Activated CD8-positive, alpha-beta memory T cell treated with anti-CD3 and anti-CD28 coated beads, Interleukin-2, amount 10 ng/mL, durations not matched to agents 7 days and 5 days (primary cell): ENCODE measurements around the gene NPFF. TPM values are rescaled to one million over a fixed set of nuclear protein-coding genes. Genes with fewer than 3 reads are reported as not detected.

Experiments
- ATAC-seq: fragments of 150-1000 bp; cut with Tn5 transposase; one replicate; pipeline ENCODE4 v1.10.0; 2021; ENCODE audit warnings: moderate library complexity
- CTCF ChIA-PET: fragments of 350-600 bp; sonication (Branson Sonifier 250); formaldehyde crosslinking; loops from one replicate; lab custom pipeline; 2021; ENCODE audit warnings: antibody characterized with exemption; lab: Charles Lee
- DNase-seq: peaks from one replicate; pipeline ENCODE4 v3.0.0-alpha.2; 2020
- H3K27ac Mint-ChIP-seq: one replicate; pipeline ENCODE4 v1.8.0; 2021; ENCODE audit warnings: mild to moderate bottlenecking, mixed read lengths
- H3K27me3 Mint-ChIP-seq: one replicate; pipeline ENCODE4 v1.8.0; 2021; ENCODE audit warnings: mixed read lengths
- H3K36me3 Mint-ChIP-seq: one replicate; pipeline ENCODE4 v1.8.0; 2021; ENCODE audit warnings: mild to moderate bottlenecking, mixed read lengths
- H3K4me1 Mint-ChIP-seq: one replicate; pipeline ENCODE4 v1.8.0; 2021; ENCODE audit warnings: mixed read lengths
- H3K4me3 Mint-ChIP-seq: one replicate; pipeline ENCODE4 v1.8.0; 2021; ENCODE audit warnings: mild to moderate bottlenecking, moderate library complexity, mixed read lengths
- H3K9me3 Mint-ChIP-seq: one replicate; pipeline ENCODE4 v1.8.0; 2022; ENCODE audit warnings: low read depth, mixed read lengths
- total RNA-seq, 2 experiments: library from RNA; stranded (reverse); gene quantifications; one replicate each; pipeline ENCODE4 v1.2.3, GENCODE V29; 2021

NPFF gene
- total RNA-seq, 2 experiments from 2014 or later, result not detected

DNA sequence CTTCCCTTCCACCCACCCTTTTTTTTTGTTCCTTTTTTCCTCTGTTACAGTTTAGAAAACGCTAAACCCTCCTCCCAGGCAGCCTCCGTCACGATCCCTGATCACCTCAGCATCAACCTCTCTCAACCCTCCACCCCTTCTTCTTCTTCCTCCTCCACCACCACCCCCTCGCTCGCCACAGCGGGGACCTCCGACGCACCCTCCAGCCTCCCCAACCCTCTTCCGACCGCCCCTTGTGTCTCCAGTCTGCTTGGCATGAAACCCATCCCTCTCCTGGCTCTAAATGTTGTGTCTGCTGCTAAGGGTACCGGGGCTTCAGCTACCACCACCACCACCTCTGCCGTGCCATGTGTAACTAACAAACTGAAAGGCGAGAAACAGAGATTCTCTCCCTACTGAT, 32.5 kb downstream of the NPFF start:
- Mint-ChIP-seq H3K9me3 (no peaks in the 10 kb centered on the region), H3K27me3 (no peaks in the 10 kb centered on the region), H3K27ac (peak overlapping the region; percentile 76), H3K4me3 (peak overlapping the region; percentile 29), H3K4me1 (peaks cover 46% of the 10 kb centered on the region), H3K36me3 (peaks cover 72% of the 10 kb centered on the region)
- CTCF ChIA-PET, result interaction anchor here (1.0 to 4.6 kb wide), 7 partner anchors 20 to 341 kb away, joined by 3 to 20 read pairs (median 5); no protein-coding TSS in a partner anchor
- DNase-seq (no peak), ATAC-seq (peak; percentile 27)

DNA sequence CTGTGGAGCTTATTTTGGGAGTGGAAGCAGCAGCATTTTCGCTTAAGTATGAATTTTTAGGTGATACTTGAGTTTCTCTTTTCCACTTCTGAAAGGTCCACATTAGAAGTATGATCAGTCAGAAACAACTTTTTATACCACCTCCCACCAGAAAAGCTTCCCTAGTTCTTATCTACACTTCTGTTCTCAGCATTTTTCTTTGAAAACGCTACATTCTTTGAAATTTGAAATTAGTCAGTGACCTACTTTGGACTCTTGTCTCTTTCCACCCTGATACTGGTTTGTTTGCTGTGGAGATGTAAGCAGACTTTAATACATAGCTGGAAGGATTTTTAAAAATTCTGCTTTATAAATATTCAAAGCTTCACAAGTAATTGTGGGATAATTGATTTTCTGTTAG, 33.2 kb downstream of the NPFF start:
- no peaks in the 10 kb centered on the region for H3K27me3 Mint-ChIP-seq
- peaks cover 68% of the 10 kb centered on the region for H3K36me3 Mint-ChIP-seq
- ATAC-seq (no peak), DNase-seq (no peak)
- H3K4me3 Mint-ChIP-seq, result no peak overlapping the region
- H3K9me3 Mint-ChIP-seq, result no peaks in the 10 kb centered on the region
- CTCF ChIA-PET, result interaction anchor here (1.5 to 2.0 kb wide), 5 partner anchors 8 to 35 kb away, joined by 3 to 7 read pairs (median 5); no protein-coding TSS in a partner anchor
- H3K4me1 Mint-ChIP-seq, result peaks cover 46% of the 10 kb centered on the region
- peak overlapping the region; percentile 69 for H3K27ac Mint-ChIP-seq

DNA sequence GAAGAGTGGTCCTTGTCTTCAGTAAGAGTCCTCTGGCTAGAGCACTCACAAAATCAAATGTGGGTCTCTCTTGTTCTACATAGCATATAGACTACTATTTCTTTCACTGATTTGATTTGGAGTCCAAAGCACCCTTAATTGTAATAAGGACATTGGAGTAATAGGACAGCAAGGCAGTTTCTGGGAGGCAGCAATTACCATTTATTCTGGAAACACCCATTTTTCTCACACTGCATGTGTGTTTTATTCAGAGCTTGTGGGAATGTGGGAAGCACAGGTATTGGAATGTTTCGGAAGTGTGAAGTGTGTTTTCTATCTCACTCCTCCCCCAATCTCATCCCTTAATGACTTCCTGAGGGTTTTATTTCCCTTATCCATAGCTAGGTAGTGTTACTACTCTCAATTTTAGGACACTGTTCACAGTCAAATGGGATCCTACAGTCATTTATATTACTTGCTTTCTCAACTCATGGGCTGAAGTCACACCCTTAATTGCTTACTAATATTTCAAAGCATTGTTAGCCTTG, 35.2 kb downstream of the NPFF start:
- Mint-ChIP-seq H3K27ac (no peak overlapping the region), H3K4me3 (no peak overlapping the region)
- no peak for DNase-seq

DNA sequence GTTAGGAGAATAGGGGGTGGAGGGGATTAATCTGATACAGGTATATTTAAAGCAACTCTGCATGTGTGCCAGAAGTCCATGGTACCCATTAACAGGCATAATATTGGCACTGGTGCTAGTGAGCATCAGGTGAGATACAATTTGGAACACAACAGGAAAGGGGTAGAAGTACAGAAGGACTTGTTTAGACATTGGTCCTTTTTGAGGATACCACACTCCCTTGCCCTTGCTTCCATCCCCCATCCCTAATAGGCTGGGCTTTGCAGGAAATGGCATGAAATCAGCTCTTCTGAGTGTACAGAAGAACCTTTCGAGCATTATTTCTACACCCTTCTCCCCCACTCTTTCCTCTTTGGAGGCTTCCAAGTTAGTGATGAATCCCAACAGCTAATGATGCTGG, 39.0 kb downstream of the NPFF start:
- no peak for ATAC-seq
- H3K9me3 Mint-ChIP-seq, result no peaks in the 10 kb centered on the region
- peaks cover 73% of the 10 kb centered on the region for H3K36me3 Mint-ChIP-seq
- H3K27ac Mint-ChIP-seq, result peak overlapping the region; percentile 43
- peaks cover 38% of the 10 kb centered on the region for H3K4me1 Mint-ChIP-seq
- no peak overlapping the region for H3K4me3 Mint-ChIP-seq
- CTCF ChIA-PET, result interaction anchor here (1.2 to 1.4 kb wide), 2 partner anchors 10 to 40 kb away, joined by 3 to 4 read pairs; no protein-coding TSS in a partner anchor
- H3K27me3 Mint-ChIP-seq, result no peaks in the 10 kb centered on the region
- DNase-seq, result no peak

More for the DNA sequence above, 35.2 kb downstream of the NPFF start:
- Mint-ChIP-seq H3K27me3 (no peaks in the 10 kb centered on the region), H3K36me3 (peaks cover 73% of the 10 kb centered on the region), H3K4me1 (peaks cover 47% of the 10 kb centered on the region), H3K9me3 (no peaks in the 10 kb centered on the region)
- CTCF ChIA-PET, result interaction anchor here (1.1 to 1.7 kb wide), 4 partner anchors 10 to 147 kb away, joined by 3 to 6 read pairs (median 4); no protein-coding TSS in a partner anchor
- ATAC-seq, result no peak

DNA sequence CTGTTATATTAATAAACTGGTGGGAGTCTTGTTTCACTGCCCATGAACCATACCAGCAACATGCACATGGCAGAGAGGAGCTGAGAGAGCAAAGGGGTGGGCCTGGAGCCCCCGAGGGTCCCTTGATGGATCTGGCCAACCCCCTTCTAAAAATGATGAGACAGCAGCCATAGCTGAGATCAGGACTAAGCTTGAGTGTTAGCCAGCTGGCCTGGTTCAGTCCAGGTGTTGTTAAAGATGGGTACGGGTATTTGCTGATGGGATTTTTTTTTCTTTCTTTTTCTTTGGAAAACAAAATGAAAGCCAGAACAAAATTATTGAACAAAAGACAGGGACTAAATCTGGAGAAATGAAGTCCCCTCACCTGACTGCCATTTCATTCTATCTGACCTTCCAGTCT, 39.4 kb downstream of the NPFF start:
- Mint-ChIP-seq H3K4me3 (no peak overlapping the region), H3K4me1 (peaks cover 38% of the 10 kb centered on the region), H3K27me3 (no peaks in the 10 kb centered on the region), H3K9me3 (no peaks in the 10 kb centered on the region), H3K36me3 (peaks cover 77% of the 10 kb centered on the region), H3K27ac (no peak overlapping the region)
- CTCF ChIA-PET, result interaction anchor here (1.4 kb wide), 1 partner anchor 41 kb away, joined by 3 read pairs; no protein-coding TSS in a partner anchor
- ATAC-seq, result no peak
- DNase-seq, result no peak

DNA sequence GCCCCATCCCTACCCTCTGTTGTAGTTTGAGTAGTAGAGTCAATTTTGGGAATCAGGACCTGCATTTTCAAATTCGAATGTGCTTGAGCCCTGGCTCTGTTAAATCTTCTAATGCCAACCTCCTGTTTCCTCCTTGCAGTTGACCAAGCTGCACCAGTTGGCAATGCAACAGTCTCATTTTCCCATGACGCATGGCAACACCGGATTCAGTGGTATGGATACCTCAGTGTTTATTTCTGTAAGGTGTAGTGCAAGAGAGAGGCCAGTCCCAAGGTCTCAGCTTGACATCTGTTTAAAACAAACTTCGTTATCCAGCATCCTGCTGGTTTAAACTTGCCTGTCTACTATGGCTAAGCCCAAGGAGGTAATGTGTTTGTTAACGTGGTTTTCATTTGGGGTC, 40.2 kb downstream of the NPFF start:
- H3K27me3 Mint-ChIP-seq, result no peaks in the 10 kb centered on the region
- H3K36me3 Mint-ChIP-seq, result peaks cover 79% of the 10 kb centered on the region
- H3K4me1 Mint-ChIP-seq, result peaks cover 36% of the 10 kb centered on the region
- H3K4me3 Mint-ChIP-seq, result no peak overlapping the region
- CTCF ChIA-PET, result no interaction called here
- H3K9me3 Mint-ChIP-seq, result no peaks in the 10 kb centered on the region
- no peak overlapping the region for H3K27ac Mint-ChIP-seq
- ATAC-seq, result no peak
- no peak for DNase-seq

DNA sequence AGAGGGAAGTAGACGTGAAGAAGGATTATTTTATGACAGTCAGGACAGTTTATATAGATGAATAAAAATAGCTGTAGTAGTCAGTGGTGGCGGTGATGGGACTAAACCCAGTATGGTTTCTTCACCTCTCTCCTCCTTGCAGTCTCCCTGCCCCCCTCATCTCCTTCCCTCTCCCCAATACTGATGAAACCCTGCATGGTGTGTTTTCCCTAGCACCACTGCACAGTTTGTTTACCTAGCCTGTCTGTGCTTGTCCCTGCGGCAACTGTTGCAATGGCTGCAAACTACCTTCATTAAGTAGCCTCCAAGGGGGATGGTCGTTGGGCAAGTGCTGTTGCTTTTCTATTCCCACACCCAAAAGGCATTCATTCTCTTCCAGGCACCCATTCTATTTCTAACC, 40.6 kb downstream of the NPFF start:
- CTCF ChIA-PET, result interaction anchor here (0.6 kb wide), 1 partner anchor 272 kb away, joined by 3 read pairs; no protein-coding TSS in a partner anchor
- Mint-ChIP-seq H3K4me3 (no peak overlapping the region), H3K9me3 (no peaks in the 10 kb centered on the region), H3K27ac (no peak overlapping the region), H3K36me3 (peaks cover 78% of the 10 kb centered on the region), H3K4me1 (peaks cover 31% of the 10 kb centered on the region), H3K27me3 (no peaks in the 10 kb centered on the region)
- no peak for DNase-seq
- ATAC-seq, result no peak

DNA sequence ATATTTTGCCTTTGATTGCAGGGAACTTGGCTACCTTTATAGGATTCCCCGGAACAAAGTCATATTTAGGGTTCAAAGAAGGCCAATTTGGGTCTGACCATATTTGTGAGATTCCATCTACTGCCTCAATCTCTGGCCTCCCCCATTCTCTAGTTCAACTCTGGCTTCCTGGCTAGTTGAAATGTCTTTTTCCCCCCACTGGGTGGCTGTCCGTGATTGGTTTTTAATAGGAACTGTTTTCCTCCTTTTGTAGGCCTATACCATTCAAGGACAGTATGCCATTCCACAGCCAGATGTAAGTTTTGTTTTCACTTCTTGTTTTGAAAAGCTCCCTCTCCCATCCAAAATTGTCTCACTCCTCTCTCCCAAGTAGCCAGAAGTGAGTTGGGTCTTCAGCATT, 41.6 kb downstream of the NPFF start:
- ATAC-seq, result no peak
- Mint-ChIP-seq H3K9me3 (no peaks in the 10 kb centered on the region), H3K36me3 (peaks cover 79% of the 10 kb centered on the region), H3K4me3 (no peak overlapping the region), H3K4me1 (peaks cover 33% of the 10 kb centered on the region), H3K27ac (no peak overlapping the region), H3K27me3 (no peaks in the 10 kb centered on the region)
- DNase-seq, result no peak
- CTCF ChIA-PET, result no interaction called here

DNA sequence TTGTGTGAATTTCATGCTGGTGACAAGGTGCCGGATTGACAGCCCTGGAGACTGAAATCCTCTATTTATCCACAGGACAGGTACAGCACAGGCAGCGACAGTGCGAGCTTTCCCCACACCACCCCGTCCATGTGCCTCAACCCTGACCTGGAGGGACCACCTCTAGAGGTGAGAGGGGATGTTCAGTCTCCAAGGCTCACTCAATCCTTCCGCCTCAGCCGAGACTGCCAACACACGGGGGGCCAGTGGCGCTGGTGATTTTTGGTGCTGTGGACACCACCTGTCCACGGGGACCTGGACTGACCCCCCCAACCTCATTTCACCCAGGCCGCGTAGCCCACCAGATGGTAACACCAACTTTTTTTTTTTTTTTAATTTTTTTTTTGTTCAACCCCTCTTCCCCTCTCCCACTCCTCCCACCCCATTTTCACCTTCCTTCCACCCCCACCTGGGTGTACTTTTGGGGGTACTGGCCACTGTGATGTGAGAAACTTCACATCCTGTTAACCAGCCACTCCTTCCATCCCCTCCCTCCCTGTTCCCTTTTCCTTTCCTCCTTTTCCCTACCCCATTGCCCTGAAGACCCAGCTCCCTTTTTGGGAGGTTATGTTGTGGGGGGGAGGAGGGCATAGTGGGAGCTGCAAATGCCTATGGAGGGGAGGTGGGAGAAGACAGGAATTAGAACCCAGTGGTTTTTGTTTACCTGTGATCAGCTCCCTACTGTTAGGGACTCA, 42.4 kb downstream of the NPFF start:
- DNase-seq, result no peak
- no peak overlapping the region for H3K4me3 Mint-ChIP-seq
- H3K36me3 Mint-ChIP-seq, result peaks cover 83% of the 10 kb centered on the region
- peak overlapping the region; percentile 30 for H3K27ac Mint-ChIP-seq
- ATAC-seq, result no peak
- peaks cover 41% of the 10 kb centered on the region for H3K4me1 Mint-ChIP-seq
- CTCF ChIA-PET, result interaction anchor here (0.9 to 1.8 kb wide), 3 partner anchors 12 to 44 kb away, joined by 4 to 8 read pairs (median 5); no protein-coding TSS in a partner anchor
- H3K27me3 Mint-ChIP-seq, result no peaks in the 10 kb centered on the region
- no peaks in the 10 kb centered on the region for H3K9me3 Mint-ChIP-seq

DNA sequence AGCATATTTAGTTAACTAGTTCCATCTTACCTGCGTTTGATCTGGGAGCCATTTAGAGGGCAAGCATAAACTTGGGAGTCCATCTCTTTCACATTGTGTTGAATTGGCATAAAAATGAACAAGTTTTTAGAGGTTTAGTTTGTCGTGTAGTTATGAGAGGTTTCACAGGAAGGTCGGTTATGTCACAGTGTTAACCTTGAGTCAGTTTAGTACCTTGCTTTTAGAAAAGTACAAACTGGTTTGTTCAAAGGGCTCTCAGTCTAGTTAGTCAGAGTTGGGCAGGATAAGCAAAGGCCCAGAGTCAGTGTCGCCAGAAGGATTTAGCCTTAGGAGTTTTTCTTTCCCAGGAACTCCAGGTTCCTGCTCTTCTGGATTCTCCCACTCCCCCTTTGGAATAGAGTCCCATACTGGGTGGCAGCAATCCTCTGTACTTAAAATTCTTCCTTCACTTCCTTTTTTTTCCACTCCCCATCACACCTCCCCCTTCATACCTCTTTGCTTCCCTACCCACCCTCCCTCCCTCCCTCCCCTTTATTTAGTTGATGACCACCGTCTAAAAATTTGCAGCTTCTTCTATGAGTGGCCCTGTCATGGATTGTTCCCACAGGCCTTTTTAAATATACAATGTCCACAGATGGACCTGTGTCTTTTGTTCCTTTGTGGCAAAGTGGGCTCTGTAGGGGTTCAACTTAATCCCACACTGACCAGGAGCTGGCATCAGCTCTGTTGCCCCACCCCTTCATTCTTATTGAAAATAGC, 43.3 kb downstream of the NPFF start:
- Mint-ChIP-seq H3K36me3 (peaks cover 88% of the 10 kb centered on the region), H3K4me3 (no peak overlapping the region), H3K27me3 (no peaks in the 10 kb centered on the region), H3K27ac (no peak overlapping the region), H3K4me1 (peaks cover 46% of the 10 kb centered on the region), H3K9me3 (no peaks in the 10 kb centered on the region)
- DNase-seq (no peak), ATAC-seq (no peak)
- CTCF ChIA-PET, result interaction anchor here (0.9 to 1.8 kb wide), 3 partner anchors 11 to 45 kb away, joined by 4 to 8 read pairs (median 5); no protein-coding TSS in a partner anchor

DNA sequence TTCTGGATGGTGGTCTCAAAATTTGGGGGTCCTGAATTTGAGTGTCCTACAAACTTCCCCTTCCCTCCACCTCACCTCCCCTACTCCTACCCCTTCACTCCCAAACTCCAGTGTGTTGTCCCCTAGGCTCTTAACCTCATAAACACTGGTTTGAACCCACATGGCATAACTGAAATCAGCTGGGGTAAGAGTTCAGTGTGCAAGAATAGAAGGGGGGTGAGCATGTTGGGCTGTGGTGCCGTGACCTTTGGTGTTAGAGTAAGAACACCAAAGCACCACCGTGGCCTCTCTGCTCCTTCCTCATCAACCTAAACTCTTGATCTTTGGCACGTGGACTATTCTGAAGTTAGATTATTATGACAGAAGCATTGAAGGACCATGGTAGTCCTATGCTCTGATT, 44.3 kb downstream of the NPFF start:
- Mint-ChIP-seq H3K27me3 (no peaks in the 10 kb centered on the region), H3K4me1 (peaks cover 41% of the 10 kb centered on the region), H3K27ac (no peak overlapping the region), H3K4me3 (no peak overlapping the region), H3K36me3 (peaks cover 88% of the 10 kb centered on the region), H3K9me3 (no peaks in the 10 kb centered on the region)
- CTCF ChIA-PET, result interaction anchor here (1.2 to 1.3 kb wide), 2 partner anchors 10 to 111 kb away, joined by 3 read pairs; no protein-coding TSS in a partner anchor
- no peak for DNase-seq
- ATAC-seq, result no peak

DNA sequence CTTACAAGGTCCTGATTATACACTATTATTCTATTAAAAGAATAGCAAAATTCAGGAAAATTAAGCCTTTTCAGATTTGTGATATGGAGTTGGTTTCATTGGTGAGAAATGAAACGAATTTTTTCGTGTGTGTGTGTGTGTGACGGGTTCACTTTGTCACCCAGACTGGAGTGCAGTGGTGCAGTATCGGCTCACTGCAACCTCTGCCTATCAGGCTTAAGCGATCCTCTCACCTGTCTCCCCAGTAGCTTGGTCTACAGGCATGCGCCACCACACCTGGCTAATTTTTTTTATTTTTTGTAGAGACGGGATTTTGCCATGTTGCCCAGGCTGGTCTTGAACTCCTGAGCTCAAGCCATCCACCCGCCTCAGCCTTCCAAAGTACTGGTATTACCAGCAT, 45.7 kb downstream of the NPFF start:
- ATAC-seq, result no peak
- peaks cover 80% of the 10 kb centered on the region for H3K36me3 Mint-ChIP-seq
- no peak for DNase-seq
- no peak overlapping the region for H3K27ac Mint-ChIP-seq
- H3K9me3 Mint-ChIP-seq, result no peaks in the 10 kb centered on the region
- CTCF ChIA-PET, result interaction anchor here (0.7 to 1.3 kb wide), 2 partner anchors 9 to 109 kb away, joined by 3 read pairs; no protein-coding TSS in a partner anchor
- H3K27me3 Mint-ChIP-seq, result no peaks in the 10 kb centered on the region
- H3K4me1 Mint-ChIP-seq, result peaks cover 37% of the 10 kb centered on the region
- H3K4me3 Mint-ChIP-seq, result no peak overlapping the region

DNA sequence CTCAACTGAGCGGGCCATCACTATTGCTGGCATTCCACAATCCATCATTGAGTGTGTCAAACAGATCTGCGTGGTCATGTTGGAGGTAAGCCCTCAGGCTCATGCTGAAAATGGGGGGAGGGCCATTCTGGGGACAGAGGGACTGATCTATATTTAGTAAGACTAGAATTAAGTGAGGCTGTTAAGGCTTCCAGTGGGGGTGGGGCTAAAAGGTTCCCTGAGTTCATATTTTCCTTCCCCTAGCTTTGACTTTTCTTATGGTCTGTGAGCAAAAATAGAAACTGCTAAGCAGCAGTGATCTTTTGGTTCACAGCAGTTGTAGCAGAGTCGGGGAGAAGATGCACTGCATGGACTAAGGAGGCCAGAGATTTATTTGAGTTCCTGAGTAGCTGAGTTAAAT, 46.2 kb downstream of the NPFF start:
- Mint-ChIP-seq H3K36me3 (peaks cover 78% of the 10 kb centered on the region), H3K4me3 (no peak overlapping the region)

More for the DNA sequence above, 46.2 kb downstream of the NPFF start:
- H3K4me1 Mint-ChIP-seq, result peaks cover 37% of the 10 kb centered on the region
- no peaks in the 10 kb centered on the region for H3K9me3 Mint-ChIP-seq
- CTCF ChIA-PET, result no interaction called here
- no peak for ATAC-seq
- H3K27me3 Mint-ChIP-seq, result no peaks in the 10 kb centered on the region
- DNase-seq, result no peak
- peak overlapping the region; percentile 45 for H3K27ac Mint-ChIP-seq
